KOPT-K1 (cell line): ENCODE measurements around the gene CORO1C.

Experiments used
- H3K27ac ChIP-seq: fragments of 200-600 bp; sonication (generic); 2 replicates; pipeline ENCODE4 v1.5.1; 2016; ENCODE audit warnings: antibody characterized with exemption, mild to moderate bottlenecking, low read depth, low read length; ENCODE audit not compliant: poor library complexity, severe bottlenecking
- H3K36me3 ChIP-seq: fragments of 200-600 bp; sonication (generic); 2 replicates; pipeline ENCODE4 v1.5.1; 2017; ENCODE audit warnings: antibody characterized with exemption, mild to moderate bottlenecking, low read length, moderate library complexity; ENCODE audit not compliant: insufficient read depth
- H3K9me3 ChIP-seq: fragments of 200-600 bp; sonication (generic); 2 replicates; pipeline ENCODE4 v1.5.1; 2017; ENCODE audit warnings: antibody characterized with exemption, low read length, mild to moderate bottlenecking; ENCODE audit not compliant: insufficient read depth, poor library complexity, severe bottlenecking

Gene CORO1C

DNA sequence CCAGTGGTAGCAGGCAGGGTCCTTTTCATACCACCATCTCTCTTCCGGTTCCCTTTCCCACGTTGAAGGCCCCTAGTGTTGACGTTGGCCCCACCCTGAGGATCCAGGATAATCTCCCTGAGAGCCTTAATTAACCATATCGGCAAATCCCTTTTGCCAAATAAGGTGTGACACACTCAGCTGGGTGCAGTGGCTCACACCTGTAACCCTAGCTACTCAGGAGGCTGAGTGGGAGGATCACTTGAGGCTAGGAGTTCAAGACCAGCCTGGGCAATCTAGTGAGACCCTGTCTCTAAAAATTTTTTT lies 130.7 kb downstream of the CORO1C start:
- H3K27ac ChIP-seq, result no peak overlapping the region
- no peaks in the 10 kb centered on the region for H3K36me3 ChIP-seq
- no peaks in the 10 kb centered on the region for H3K9me3 ChIP-seq

DNA sequence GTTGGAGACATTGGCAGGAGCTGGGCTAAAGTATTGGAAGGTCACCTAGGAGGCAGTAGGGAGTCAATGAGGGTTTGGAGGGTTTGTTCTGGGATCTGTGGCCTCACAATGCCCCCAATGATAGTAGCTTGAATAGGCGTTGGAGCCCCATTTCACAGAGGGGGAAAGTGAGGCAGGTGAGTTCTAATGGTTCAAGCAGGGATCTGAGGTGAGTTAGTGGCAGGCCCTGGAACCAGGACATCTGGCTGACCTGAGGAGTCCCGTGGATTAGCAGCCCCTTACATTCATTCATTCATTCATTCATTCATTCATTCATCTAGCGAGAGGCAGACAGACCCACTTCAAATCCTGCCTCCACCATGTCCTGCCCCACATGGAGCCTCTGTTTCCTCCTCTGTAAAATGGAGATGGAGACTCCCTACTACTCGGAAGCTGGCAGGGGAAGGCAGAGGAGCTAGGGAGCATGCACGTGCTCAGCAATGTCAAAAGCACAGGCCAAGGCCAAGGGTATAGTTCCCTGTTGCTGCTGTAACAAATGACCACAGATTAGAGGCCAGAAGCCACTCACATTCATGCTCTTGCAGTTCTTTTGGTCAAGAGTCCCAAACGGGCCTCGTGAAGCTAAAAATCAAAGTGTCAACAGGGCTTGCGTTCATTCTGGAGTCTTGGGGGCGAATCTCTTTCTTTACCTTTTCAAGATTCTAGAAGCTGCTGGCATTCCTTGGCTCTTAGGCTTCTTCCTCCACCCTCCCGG lies 131.2 kb downstream of the CORO1C start:
- H3K27ac ChIP-seq, result no peak overlapping the region
- no peaks in the 10 kb centered on the region for H3K36me3 ChIP-seq
- H3K9me3 ChIP-seq, result no peaks in the 10 kb centered on the region

DNA sequence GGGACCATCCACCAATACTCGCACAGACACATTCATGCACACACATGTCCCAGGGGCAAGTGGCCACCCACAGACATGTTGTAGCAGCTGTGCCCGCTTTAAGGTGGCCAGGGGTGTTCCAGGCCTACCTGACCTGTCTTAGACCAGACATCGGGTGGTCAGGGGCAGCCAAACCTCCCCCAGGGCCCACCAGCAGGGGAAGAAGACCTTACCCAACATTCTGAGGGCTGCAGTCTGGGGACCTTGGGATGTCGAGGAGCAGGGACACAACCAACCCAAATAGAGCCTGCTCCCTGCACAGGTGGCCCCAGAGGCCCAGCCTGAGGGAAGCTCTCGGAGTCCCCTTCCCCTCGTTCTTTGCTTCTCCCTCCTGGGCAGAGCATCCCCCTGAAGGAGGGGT lies 131.8 kb downstream of the CORO1C start:
- H3K36me3 ChIP-seq, result no peaks in the 10 kb centered on the region
- no peaks in the 10 kb centered on the region for H3K9me3 ChIP-seq
- H3K27ac ChIP-seq, result no peak overlapping the region

DNA sequence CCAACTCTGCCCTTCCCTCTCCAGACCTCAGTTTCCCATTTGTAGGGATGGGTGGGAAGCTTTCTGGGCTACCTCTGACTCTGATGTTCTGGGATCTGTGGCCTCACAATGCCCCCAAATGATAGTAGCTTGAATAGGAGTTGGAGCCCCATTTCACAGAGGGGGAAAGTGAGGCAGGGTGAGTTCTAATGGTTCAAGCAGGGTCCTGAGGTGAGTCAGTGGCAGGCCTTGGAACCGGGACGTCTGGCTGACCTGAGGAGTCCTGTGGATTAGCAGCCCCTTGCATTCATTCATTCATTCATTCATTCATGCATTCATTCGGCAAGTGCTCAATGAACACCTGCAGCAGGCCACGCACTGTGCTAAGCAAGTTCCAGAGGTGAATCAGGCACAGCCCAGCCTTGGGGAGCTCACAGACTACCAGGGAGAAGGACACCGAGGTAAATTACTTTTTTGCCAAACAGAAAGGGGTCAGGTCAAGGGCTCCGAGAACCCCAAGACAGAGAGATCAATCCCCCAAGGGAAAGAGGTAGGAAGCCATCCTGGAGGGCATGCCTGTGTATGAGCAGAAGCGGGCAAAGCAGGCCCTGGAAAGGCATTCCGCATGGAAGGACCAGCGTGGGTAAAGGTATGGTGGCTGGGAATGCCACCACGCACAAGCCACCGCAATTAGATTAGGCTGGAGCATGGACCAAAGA lies 132.6 kb downstream of the CORO1C start:
- no peaks in the 10 kb centered on the region for H3K9me3 ChIP-seq

DNA sequence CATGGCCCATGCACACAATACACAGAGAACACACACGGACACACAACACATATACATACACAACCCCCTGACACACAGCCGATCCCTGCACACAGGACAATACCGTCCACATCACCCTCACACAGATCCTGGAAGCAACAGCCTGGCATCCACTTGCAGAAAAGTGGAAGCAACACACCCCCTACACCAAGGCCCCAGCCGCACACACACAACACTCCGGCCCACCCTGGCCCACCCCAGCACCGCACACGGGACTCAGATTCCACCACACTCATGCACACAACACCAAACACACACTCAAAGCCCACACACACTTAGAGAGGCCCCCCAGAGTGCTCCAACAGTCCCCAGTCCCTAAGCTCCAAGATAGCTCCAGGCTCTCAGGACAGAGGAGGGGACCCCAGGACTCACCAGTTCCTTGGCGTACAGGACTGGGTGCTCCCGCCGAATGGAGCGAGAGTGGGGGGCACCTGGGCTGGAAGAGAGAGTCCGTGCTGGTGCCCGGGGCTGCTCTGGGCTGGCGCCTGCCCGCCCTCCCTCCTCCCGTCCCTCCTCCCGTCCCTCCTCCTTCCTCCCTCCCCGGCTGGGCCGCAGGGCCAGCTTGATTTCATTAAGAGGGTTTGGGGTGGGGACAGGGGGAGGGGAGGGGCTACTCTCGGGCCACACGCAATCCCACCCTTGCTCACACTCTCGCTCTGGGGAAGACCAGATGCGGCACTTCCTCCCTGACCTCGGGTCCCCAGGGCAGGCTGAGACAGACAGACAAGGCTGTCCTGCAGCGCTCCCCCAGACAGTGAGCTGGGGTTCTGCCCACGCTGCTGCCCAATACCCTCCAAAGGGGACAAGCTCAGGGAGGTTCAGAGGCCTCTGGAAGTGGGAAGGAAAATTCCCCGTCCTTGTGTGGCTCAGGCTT lies 133.5 kb downstream of the CORO1C start, which contains the start of gene TMEM119:
Gene TMEM119 (minus strand): TSS at position 526 of the 913 bp plus-strand sequence. CDS start 5,701 bp downstream, outside the sequence.
- no peaks in the 10 kb centered on the region for H3K9me3 ChIP-seq
- H3K36me3 ChIP-seq, result no peaks in the 10 kb centered on the region
- no peak within 1 kb of the TSS for H3K27ac ChIP-seq

More for the DNA sequence above, 132.6 kb downstream of the CORO1C start:
- H3K36me3 ChIP-seq, result no peaks in the 10 kb centered on the region
- no peak overlapping the region for H3K27ac ChIP-seq

DNA sequence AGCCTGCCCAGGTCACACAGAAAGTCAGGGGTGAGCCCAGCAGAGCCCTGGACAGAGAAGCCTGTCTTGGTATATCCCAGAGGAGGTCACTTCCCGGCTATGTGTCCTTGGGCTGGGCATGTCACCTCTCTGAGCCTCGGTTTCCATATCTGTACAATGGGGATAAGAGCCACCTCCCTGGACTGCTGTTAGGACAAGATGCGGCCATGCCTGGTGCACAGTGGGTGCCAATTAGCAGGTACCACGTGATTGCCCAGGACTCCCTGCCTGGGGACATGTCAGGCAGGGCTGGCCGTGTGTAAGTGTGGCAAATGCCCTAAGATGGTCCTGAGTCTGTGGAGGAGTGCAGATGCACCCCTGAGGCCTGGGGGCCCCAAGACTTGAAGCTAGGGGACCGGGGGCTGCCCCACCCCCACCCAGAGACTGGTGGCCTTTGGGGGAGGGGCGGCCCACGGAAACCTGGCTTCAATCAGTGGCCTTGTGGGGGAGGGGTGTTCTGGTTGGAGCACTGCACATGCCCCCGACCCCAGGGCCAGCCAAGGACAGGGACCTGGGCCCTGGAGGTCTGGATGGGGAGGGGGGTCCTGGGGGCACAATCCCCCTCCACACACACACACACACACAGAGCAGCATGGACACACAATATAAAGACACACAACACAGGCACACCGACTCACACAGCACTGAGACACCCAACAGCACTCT lies 134.3 kb downstream of the CORO1C start:
- Histone ChIP-seq H3K9me3 (no peaks in the 10 kb centered on the region), H3K27ac (no peak overlapping the region), H3K36me3 (no peaks in the 10 kb centered on the region)

DNA sequence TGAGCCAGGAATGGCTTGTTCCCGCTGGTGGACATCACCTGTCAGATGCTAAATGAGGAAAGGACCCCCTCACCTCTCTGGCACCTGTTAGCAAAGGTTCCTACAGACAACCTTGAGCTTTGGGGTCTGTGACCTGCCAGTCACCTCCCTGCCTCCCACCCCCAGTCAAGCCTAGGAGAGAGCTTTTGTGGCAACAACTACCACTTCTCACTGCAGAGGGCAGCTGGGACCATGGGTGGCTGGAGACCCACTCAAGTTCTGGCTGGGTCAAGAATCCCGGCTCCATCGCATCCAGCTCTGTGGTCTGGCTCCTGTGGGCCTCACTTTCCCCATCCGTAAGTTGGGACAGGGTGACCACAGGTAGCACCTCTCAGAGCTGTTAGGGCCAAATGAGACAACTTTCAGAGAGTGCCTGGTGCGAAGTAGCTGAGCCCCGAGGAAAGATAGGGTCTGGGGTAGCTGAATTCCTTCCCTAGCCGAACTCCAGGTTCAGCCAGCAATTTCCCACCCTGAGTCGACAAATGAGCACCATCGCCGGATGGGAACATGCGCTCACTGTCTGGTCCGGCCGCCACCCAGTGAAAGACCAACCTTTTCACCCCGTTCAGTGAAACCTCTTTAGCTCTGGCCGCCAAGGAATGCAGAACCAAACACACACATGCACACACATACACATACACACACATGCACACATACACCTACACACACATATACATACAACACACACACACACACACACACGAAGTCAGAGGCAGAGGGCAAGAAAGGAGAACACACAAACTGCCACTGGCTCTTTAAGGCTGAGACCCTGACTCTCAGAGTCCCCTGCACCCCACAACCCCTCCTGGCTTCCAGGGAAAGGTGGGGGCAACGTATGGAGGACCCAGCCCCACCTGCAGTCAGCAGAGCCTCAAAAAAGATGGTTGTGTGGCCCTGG lies 135.3 kb downstream of the CORO1C start:
- no peaks in the 10 kb centered on the region for H3K9me3 ChIP-seq
- no peak overlapping the region for H3K27ac ChIP-seq
- no peaks in the 10 kb centered on the region for H3K36me3 ChIP-seq
